GM12874 (cell line): ENCODE measurements around the gene NMRAL1.

Experiments used
- TF ChIP-seq, protein P1 (sequence below): IDR thresholded peaks from 2 replicates; pipeline ENCODE4 v1.5.1; 2011; ENCODE audit warnings: low read depth, mild to moderate bottlenecking, control low read depth, low read length, moderate library complexity; ENCODE audit not compliant: insufficient read depth

Gene NMRAL1

DNA sequence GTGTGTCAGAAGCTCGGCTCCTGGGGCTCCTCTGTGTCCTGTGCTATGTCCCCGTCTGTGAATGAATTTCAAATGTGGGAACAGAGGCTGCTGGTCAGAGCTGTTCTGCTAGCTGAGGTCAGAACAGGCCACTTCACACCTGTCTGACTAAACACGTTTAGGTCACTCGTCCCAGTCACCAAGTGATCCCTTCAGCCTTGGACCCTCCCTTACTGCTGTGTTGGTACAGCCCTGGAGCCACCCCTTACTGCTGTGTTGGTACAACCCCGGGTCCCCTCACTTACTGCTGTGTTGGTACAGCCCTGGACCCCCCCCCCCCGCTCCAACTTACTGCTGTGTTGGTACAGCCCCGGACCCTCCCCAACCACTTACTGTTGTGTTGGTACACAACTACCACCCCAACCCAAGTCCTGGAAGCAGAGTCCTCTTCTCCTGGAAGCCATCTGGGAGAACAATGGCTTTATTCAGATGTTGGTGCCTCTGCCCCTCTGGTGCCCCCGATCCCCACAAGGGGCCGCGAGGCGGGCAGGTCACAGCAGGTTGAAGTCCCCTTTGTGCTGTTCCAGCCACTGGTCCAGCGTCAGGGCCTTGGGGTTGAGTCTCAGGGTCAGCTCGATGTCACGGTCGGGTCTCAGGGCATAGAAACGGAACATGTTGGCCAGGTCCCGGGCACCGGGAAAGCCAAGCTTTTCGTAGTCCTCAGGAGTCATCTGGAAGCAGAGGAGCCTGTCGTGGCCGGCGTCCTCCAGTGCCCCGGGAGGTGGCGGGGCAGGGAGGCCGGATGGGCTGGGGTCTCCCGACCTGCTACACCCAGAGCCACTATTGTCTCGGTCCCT lies 13.0 kb downstream of the NMRAL1 start:
- TF ChIP-seq, protein P1, sequence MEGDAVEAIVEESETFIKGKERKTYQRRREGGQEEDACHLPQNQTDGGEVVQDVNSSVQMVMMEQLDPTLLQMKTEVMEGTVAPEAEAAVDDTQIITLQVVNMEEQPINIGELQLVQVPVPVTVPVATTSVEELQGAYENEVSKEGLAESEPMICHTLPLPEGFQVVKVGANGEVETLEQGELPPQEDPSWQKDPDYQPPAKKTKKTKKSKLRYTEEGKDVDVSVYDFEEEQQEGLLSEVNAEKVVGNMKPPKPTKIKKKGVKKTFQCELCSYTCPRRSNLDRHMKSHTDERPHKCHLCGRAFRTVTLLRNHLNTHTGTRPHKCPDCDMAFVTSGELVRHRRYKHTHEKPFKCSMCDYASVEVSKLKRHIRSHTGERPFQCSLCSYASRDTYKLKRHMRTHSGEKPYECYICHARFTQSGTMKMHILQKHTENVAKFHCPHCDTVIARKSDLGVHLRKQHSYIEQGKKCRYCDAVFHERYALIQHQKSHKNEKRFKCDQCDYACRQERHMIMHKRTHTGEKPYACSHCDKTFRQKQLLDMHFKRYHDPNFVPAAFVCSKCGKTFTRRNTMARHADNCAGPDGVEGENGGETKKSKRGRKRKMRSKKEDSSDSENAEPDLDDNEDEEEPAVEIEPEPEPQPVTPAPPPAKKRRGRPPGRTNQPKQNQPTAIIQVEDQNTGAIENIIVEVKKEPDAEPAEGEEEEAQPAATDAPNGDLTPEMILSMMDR, result no peak

DNA sequence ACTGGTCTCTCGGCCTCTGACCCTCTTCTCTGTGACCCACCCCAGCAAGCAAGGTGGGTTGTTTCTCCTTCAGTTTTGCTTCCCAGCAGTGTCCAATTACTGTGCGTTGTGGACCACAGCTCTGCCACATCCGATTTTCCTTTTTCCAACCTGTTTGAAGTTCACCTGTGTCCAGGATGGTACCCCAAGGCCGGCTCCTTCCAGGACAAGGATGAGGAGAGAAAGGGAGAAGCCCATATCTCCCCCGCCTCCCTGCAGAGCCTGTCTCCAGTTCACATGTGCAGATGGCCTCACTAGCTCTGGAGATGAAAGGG lies 13.5 kb downstream of the NMRAL1 start:
- TF ChIP-seq, protein P1, result no peak

DNA sequence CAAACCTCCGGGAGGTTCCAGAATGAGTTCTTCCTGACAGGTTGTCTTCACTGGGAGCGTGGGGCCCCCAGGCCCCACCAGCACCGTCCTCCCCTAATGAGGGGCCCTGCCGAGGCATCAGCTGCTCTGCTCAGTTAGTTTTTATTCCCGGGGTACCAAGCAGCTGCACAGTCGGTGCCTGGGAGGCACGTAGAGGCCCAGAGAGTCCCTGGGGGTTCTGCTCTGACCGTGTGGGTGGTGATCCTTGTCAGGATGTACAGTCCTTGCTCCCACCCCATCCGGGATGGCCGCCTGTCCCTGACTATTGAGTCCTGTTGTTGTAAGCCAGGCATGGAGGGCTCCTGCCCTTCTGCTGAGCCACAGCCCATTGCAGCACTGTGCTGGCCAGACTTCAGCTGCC lies 18.5 kb downstream of the NMRAL1 start:
- TF ChIP-seq, protein P1, result no peak

DNA sequence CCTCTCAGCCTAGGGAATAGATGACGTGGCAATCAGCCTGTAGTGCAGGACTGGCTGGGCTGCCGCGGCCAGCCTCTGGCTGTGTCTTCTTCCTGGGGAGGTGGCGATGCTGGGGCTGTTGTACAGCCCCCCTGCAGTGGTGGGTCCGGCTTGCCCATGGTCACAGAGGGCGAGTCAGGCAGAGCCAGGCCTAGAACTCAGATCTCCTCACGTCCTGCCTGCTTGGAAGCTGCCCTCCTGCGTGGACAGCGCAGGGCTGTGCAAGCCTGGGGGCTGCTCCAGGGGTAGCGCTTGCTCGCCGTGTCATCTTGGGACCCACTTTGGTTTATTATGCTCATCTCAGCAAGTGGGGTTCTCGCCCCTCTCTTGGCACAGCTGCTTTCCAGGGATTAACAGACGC lies 19.3 kb downstream of the NMRAL1 start:
- TF ChIP-seq, protein P1, result no peak

DNA sequence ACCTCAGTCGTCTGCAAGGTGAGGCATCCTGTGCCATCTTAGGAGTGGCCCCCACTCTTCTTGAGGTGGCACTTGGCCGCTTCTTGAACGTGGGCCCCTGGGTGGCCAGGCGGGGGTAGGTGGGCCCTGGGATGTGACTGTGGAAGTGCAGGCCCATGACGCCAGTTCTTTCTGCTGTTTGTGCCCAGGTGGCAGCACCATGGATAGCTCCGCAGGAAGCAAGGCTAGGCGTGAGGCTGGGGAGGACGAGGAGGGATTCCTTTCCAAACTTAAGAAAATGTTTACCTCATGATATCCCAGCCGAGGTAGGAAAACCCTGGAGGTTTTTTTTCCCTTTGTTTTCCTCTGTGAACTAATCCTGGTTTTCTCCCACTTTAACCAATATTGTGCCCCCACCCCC lies 19.8 kb downstream of the NMRAL1 start:
- TF ChIP-seq, protein P1, result no peak

DNA sequence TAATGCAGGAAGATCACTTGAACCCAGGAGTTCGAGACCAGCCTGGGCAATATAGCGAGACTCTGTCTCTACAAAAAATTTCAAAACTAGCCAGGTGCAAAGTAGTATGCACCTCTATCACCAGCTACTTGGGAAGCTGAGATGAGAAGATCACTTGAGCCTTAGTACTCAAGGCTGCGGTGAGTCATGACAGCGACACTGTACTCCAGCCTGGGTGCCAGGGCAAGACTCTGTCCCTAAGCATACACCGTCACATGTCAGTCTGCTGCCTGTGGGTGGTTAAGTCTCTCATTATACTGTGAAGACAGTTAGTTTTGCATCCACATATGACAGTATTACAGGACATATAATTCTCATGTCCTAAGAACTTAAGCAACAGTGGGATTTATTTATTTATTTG lies 21.8 kb downstream of the NMRAL1 start:
- TF ChIP-seq, protein P1, result no peak

DNA sequence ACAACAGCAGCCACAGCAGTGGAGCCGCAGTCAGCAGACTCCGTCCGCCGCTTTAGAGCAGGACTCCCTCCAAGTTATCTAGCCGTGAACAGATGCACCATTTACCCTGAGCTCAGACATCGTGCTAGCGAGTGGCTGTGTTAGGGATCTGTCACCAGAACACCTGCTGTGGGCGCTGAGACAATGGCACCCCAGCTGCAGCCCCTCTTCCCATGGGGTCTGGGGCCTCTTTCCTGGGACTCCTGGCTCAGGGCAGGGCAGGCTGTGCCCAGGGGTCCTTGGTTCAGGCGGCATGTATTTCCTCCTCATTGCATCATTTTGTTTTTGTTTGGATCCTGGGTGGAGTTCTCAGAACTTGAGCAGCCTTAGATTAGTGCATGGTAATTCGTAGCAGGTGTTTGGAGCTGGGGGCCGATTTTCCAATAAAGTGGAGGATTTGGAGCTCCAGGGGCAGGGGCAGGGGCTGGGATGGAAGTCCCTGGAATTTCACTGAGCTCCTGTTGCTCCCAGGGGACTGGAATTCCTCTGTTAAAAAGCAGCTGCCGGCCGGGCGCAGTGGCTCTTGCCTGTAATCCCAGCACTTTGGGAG lies 23.4 kb downstream of the NMRAL1 start:
- TF ChIP-seq, protein P1, result no peak
